H1 (cell line): ENCODE measurements around the gene ESYT2. TPM values are rescaled to one million over a fixed set of nuclear protein-coding genes. Genes with fewer than 3 reads are reported as not detected.

Source experiments
- CTCF ChIA-PET: fragments of 300-600 bp; sonication (Branson Sonifier 250); formaldehyde crosslinking; loops from one replicate; lab custom pipeline; 2021; ENCODE audit not compliant: partially characterized antibody; lab: Charles Lee
- POLR2A ChIA-PET: fragments of 300-600 bp; sonication (Branson Sonifier 250); formaldehyde crosslinking; loops from one replicate; lab custom pipeline; 2021; ENCODE audit warnings: inconsistent platforms; ENCODE audit not compliant: partially characterized antibody; lab: Charles Lee
- DNase-seq, 2 experiments: peaks; one replicate each; pipeline versions ENCODE4 v3.0.0 to v3.0.0-alpha.2; 2010 to 2022; ENCODE audit warnings: low spot score in 2 of 2, low read depth in 1 of 2, mixed read lengths in 1 of 2
- FAIRE-seq: peaks from 2 replicates; lab custom pipeline; 2011; peaks lifted over from hg19 to GRCh38; lab: Jason Lieb, UNC
- H2AFZ ChIP-seq: 2 replicates; pipeline ENCODE4 v1.8.1; 2012; ENCODE audit warnings: low read length, inconsistent platforms
- H2AK5ac ChIP-seq: 2 replicates; pipeline ENCODE4 v1.6.1; 2013; ENCODE audit warnings: low read depth, low read length
- H2BK120ac ChIP-seq: replicated peaks from 2 replicates; pipeline ENCODE3; 2013; ENCODE audit warnings: low read depth, low read length, inconsistent platforms
- H2BK12ac ChIP-seq: 2 replicates; pipeline ENCODE4 v1.6.1; 2013; ENCODE audit warnings: low read depth, low read length
- H2BK15ac ChIP-seq: 2 replicates; pipeline ENCODE4 v1.6.1; 2013; ENCODE audit warnings: low read length
- H2BK20ac ChIP-seq: 2 replicates; pipeline ENCODE4 v1.6.1; 2013; ENCODE audit warnings: low read length
- H2BK5ac ChIP-seq: 2 replicates; pipeline ENCODE4 v1.6.1; 2013; ENCODE audit warnings: low read depth, low read length
- H3K14ac ChIP-seq: 2 replicates; pipeline ENCODE4 v1.6.1; 2013; ENCODE audit warnings: inconsistent platforms; ENCODE audit not compliant: insufficient read length
- H3K18ac ChIP-seq: 2 replicates; pipeline ENCODE4 v1.6.1; 2013; ENCODE audit warnings: low read length; ENCODE audit errors: extremely low read depth
- H3K23ac ChIP-seq: 2 replicates; pipeline ENCODE4 v1.6.1; 2013; ENCODE audit warnings: inconsistent platforms; ENCODE audit not compliant: insufficient read length
- H3K23me2 ChIP-seq: 2 replicates; pipeline ENCODE4 v1.6.1; 2013; ENCODE audit warnings: low read depth, low read length
- H3K27ac ChIP-seq: 2 replicates; pipeline ENCODE4 v1.6.1; 2011; ENCODE audit warnings: low read depth, low read length, inconsistent platforms
- H3K27me3 ChIP-seq, 4 experiments: replicated peaks in 1 of 4; 1 replicate in 1 of 4; 2 replicates in 3 of 4; pipeline versions ENCODE4 v1.6.1 to v1.8.1; 2011 to 2013; ENCODE audit warnings: low read length in 3 of 4, mild to moderate bottlenecking in 3 of 4, inconsistent platforms in 2 of 4, mixed read lengths in 2 of 4, moderate library complexity in 1 of 4; ENCODE audit not compliant: control insufficient read depth in 3 of 4, insufficient read depth in 3 of 4; ENCODE audit errors: extremely low read depth in 1 of 4
- H3K36me3 ChIP-seq, 4 experiments: 2 replicates each; pipeline versions ENCODE4 v1.6.1 to v1.8.1; 2011 to 2013; ENCODE audit warnings: mild to moderate bottlenecking in 4 of 4, low read length in 3 of 4, moderate library complexity in 2 of 4, control low read depth in 1 of 4, inconsistent platforms in 1 of 4; ENCODE audit not compliant: insufficient read depth in 4 of 4, control insufficient read depth in 2 of 4
- H3K4ac ChIP-seq: replicated peaks from 2 replicates; pipeline ENCODE3; 2013; ENCODE audit warnings: low read length, low read depth, mixed read lengths, inconsistent platforms; ENCODE audit not compliant: insufficient read length
- H3K4me1 ChIP-seq, 4 experiments: replicated peaks in 1 of 4; 1 replicate in 1 of 4; 2 replicates in 3 of 4; pipeline versions ENCODE4 v1.6.1 to v1.8.1; 2011 to 2013; ENCODE audit warnings: low read length in 3 of 4, inconsistent platforms in 2 of 4, mixed read lengths in 1 of 4; ENCODE audit not compliant: insufficient read depth in 4 of 4, control insufficient read depth in 3 of 4
- H3K4me2 ChIP-seq, 2 experiments: 2 replicates each; pipeline versions ENCODE4 v1.6.1 to v1.8.1; 2011 to 2013; ENCODE audit warnings: low read depth in 2 of 2, low read length in 2 of 2, control low read depth in 1 of 2, inconsistent platforms in 1 of 2, mild to moderate bottlenecking in 1 of 2; ENCODE audit not compliant: insufficient read depth in 1 of 2
- H3K4me3 ChIP-seq, 4 experiments: fragments of 200-600, 300-600 bp in 1 of 4; sonication (generic), shearing (Covaris generic), sonication (Bioruptor Twin) in 1 of 4; 2 replicates each; pipeline versions ENCODE4 v1.5.1 to v1.8.1; 2011 to 2016; ENCODE audit warnings: low read length in 4 of 4, low read depth in 3 of 4, control low read depth in 2 of 4, inconsistent platforms in 2 of 4, mild to moderate bottlenecking in 2 of 4, mixed read lengths in 1 of 4, moderate library complexity in 1 of 4; ENCODE audit not compliant: insufficient read depth in 2 of 4; ENCODE audit errors: extremely low read depth in 1 of 4
- H3K56ac ChIP-seq: replicated peaks from 2 replicates; pipeline ENCODE3; 2013; ENCODE audit warnings: low read depth, mild to moderate bottlenecking, mixed read lengths, low read length, inconsistent platforms; ENCODE audit not compliant: insufficient read length
- H3K79me1 ChIP-seq: 2 replicates; pipeline ENCODE4 v1.6.1; 2013; ENCODE audit warnings: low read depth, low read length, control low read depth
- H3K79me2 ChIP-seq, 2 experiments: 2 replicates each; pipeline versions ENCODE4 v1.6.1 to v1.8.1; 2012 to 2013; ENCODE audit warnings: low read length in 2 of 2, mild to moderate bottlenecking in 2 of 2, inconsistent platforms in 1 of 2; ENCODE audit not compliant: insufficient read depth in 2 of 2, control insufficient read depth in 1 of 2
- H3K9ac ChIP-seq, 4 experiments: replicated peaks in 1 of 4; 1 replicate in 1 of 4; 2 replicates in 3 of 4; pipeline versions ENCODE4 v1.6.1 to v1.8.1; 2011 to 2013; ENCODE audit warnings: low read depth in 3 of 4, low read length in 3 of 4, control low read depth in 2 of 4, mild to moderate bottlenecking in 2 of 4, moderate library complexity in 2 of 4, inconsistent platforms in 1 of 4; ENCODE audit errors: extremely low read depth in 1 of 4
- H3K9me3 ChIP-seq, 2 experiments: 2 replicates each; pipeline versions ENCODE4 v1.6.1 to v1.8.1; 2012 to 2013; ENCODE audit warnings: mild to moderate bottlenecking in 2 of 2, moderate library complexity in 2 of 2, control low read depth in 1 of 2, inconsistent platforms in 1 of 2, low read depth in 1 of 2, low read length in 1 of 2, mixed read lengths in 1 of 2; ENCODE audit not compliant: insufficient read depth in 2 of 2
- H4K20me1 ChIP-seq, 2 experiments: replicated peaks in 1 of 2; 2 replicates each; pipeline versions ENCODE3 to v1.8.1; 2011 to 2013; ENCODE audit warnings: inconsistent platforms in 2 of 2, low read length in 2 of 2, mild to moderate bottlenecking in 1 of 2; ENCODE audit not compliant: insufficient read depth in 2 of 2, control insufficient read depth in 1 of 2
- H4K5ac ChIP-seq: 2 replicates; pipeline ENCODE4 v1.6.1; 2013; ENCODE audit warnings: low read length, low read depth, mixed read lengths, inconsistent platforms; ENCODE audit not compliant: insufficient read length
- H4K8ac ChIP-seq: 2 replicates; pipeline ENCODE4 v1.8.0; 2013; ENCODE audit warnings: mild to moderate bottlenecking, moderate library complexity, low read length, inconsistent platforms; ENCODE audit not compliant: insufficient read depth; ENCODE audit errors: extremely low read depth
- H4K91ac ChIP-seq: replicated peaks from 2 replicates; pipeline ENCODE3; 2013; ENCODE audit warnings: low read length, mixed read lengths, inconsistent platforms; ENCODE audit not compliant: insufficient read length
- FOSL1 ChIP-seq: IDR thresholded peaks from 2 replicates; pipeline ENCODE4 v1.6.1; 2011; ENCODE audit warnings: mild to moderate bottlenecking, low read depth, low read length, moderate library complexity; ENCODE audit not compliant: insufficient read depth
- RBBP5 ChIP-seq: IDR thresholded peaks from 2 replicates; pipeline ENCODE4 v1.7.1; 2012; ENCODE audit warnings: low read depth, mild to moderate bottlenecking, inconsistent platforms, low read length, moderate library complexity, borderline replicate concordance
- SP2 ChIP-seq: IDR thresholded peaks from 2 replicates; pipeline ENCODE4 v1.6.1; 2012; ENCODE audit warnings: mild to moderate bottlenecking, low read length, inconsistent platforms
- TEAD4 ChIP-seq: IDR thresholded peaks from 2 replicates; pipeline ENCODE4 v1.6.1; 2012; ENCODE audit warnings: low read depth, low read length, inconsistent platforms, mixed read lengths
- WGBS, 2 experiments: shearing (Covaris generic) in 1 of 2; methylation state at CpG; one replicate each; pipeline versions ENCODE4 v1.1.6 to v1.1.7; 2013 to 2015; ENCODE audit warnings: low lambda C conversion rate in 2 of 2, mixed read lengths in 2 of 2, inconsistent platforms in 1 of 2, low coverage in 1 of 2, missing lambda C conversion rate in 1 of 2; ENCODE audit not compliant: insufficient replicate concordance in 2 of 2, insufficient coverage in 1 of 2, insufficient read length in 1 of 2; ENCODE audit errors: extremely low coverage in 1 of 2, missing lambda C conversion rate in 1 of 2; 5-methylcytosine and 5-hydroxymethylcytosine counted together
- polyA plus RNA-seq, 7 experiments: library from polyadenylated mRNA; depleted of rRNA in 3 of 7; stranded (reverse) in 5 of 7; unstranded in 2 of 7; fragments of >200 nt in 5 of 7; fragments of 200-250 nt in 2 of 7; gene quantifications; 1 replicate in 5 of 7; 2 replicates in 1 of 7; 4 replicates in 1 of 7; pipeline versions ENCODE4 v1.2.1 to v1.2.3, GENCODE V29; 2011 to 2013; ENCODE audit warnings: missing spikeins in 2 of 7, mixed read lengths in 2 of 7
- total RNA-seq: library from RNA; stranded (reverse); fragmentation: NEBNext Ultra II Directional; extraction: Animal tissue kit (Norgen Biotek cat#: 25700); gene quantifications from 2 replicates; pipeline ENCODE4 v1.2.1, GENCODE V29; 2021
- TF ChIP-seq, protein P1 (sequence below): IDR thresholded peaks from 2 replicates; pipeline ENCODE4 v1.6.1; 2011; ENCODE audit warnings: low read depth, mild to moderate bottlenecking, low read length; ENCODE audit not compliant: insufficient read depth
- TF ChIP-seq, protein P2 (sequence below): IDR thresholded peaks from 2 replicates; pipeline ENCODE4 v1.6.1; 2012; ENCODE audit warnings: low read length, inconsistent platforms

Gene ESYT2
- total and polyA plus RNA-seq, 2 of the 8 experiments (the other 6 are each of a cell fraction or from before 2014, with no cell fraction given) = 27.0 to 37.5 TPM

DNA sequence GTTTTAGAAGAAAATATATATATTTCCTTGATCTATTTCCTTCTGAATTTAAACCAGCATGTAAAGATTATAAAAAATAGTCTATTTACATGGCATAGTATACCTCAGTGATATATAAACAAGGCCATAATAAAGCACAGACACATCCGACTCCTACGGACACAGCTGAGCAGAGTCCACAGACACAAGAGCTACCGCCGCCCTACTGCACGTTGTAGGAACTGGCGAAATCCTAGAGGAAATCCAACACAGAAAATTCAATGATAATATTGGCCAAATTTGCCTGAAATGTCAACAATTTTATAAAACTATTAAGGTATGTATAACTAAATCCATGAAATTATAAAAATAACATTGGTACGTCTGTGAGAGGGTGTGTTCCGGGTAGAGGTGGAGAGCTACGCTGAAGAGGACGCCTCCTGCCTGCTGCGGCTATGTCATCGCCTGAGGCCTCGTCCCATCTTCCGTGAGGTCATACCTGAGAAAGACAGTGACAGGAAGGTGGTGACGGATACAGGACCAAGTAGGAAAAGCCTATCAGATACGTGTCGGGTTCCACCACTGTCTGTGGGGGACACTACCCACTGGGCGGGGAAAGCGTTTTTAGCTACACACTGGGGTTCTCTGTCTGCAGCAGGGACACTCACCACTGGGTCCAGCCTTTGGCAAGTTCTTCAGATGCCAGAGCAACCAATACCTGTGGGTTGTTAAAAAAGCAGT is 95.4 kb downstream of the ESYT2 start:
- Histone ChIP-seq H4K8ac (no peak overlapping the region), H3K23me2 (no peaks in the 10 kb centered on the region; the same call in 1 of the 2 replicates), H3K18ac (no peak overlapping the region), H3K4me2 (no peak overlapping the region), H2AK5ac (no peak overlapping the region), H3K79me2 (no peaks in the 10 kb centered on the region), H2AFZ (no peak overlapping the region), H3K36me3 (peaks cover 0 to 15% (median 10%) of the 10 kb centered on the region in 4 experiments; a peak in 5 of 8 replicates), H3K27me3 (no peaks in the 10 kb centered on the region), H3K56ac (no peak overlapping the region), H4K91ac (no peak overlapping the region), H3K79me1 (no peaks in the 10 kb centered on the region), H3K4me1 (peaks cover 0 to 5% (median 2%) of the 10 kb centered on the region in 4 experiments; a peak in 3 of 7 replicates), H3K9ac (no peak overlapping the region), H2BK12ac (no peak overlapping the region), H3K4ac (no peak overlapping the region), H2BK15ac (no peak overlapping the region), H4K20me1 (peaks cover 0 to 1% of the 10 kb centered on the region in 2 experiments), H3K9me3 (no peaks in the 10 kb centered on the region), H4K5ac (no peak overlapping the region), H3K27ac (no peak overlapping the region), H3K4me3 (no peak overlapping the region), H2BK5ac (no peak overlapping the region), H2BK120ac (no peak overlapping the region), H3K23ac (no peak overlapping the region), H2BK20ac (no peak overlapping the region), H3K14ac (no peak overlapping the region)
- 95% methylated on average over 19 of the region's 19 CpGs; no CpG with 5 or more reads in 1 of the 2 experiments for WGBS, 2 experiments
- DNase-seq = peak in 1 of 2 experiments; percentile 44
- FAIRE-seq = no peak
- ChIA-PET CTCF (interaction anchor here (0.5 to 5.0 kb wide), 25 partner anchors 9 to 266 kb away, joined by 3 to 37 read pairs (median 5); partner anchors contain the start of gene NCAPG2), POLR2A (interaction anchor here (1.2 to 1.9 kb wide), 2 partner anchors 29 to 36 kb away, joined by 4 to 7 read pairs; partner anchors contain the start of gene NCAPG2)
- TF ChIP-seq SP2 = no peak
- TF ChIP-seq, protein P1, sequence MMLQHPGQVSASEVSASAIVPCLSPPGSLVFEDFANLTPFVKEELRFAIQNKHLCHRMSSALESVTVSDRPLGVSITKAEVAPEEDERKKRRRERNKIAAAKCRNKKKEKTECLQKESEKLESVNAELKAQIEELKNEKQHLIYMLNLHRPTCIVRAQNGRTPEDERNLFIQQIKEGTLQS = no peak
- TF ChIP-seq, protein P2, sequence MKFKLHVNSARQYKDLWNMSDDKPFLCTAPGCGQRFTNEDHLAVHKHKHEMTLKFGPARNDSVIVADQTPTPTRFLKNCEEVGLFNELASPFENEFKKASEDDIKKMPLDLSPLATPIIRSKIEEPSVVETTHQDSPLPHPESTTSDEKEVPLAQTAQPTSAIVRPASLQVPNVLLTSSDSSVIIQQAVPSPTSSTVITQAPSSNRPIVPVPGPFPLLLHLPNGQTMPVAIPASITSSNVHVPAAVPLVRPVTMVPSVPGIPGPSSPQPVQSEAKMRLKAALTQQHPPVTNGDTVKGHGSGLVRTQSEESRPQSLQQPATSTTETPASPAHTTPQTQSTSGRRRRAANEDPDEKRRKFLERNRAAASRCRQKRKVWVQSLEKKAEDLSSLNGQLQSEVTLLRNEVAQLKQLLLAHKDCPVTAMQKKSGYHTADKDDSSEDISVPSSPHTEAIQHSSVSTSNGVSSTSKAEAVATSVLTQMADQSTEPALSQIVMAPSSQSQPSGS = 0 out of 2 replicates have a peak, but pooled peaks have one; percentile 23
- no peak for TF ChIP-seq RBBP5
- no peak for TF ChIP-seq TEAD4
- no peak for TF ChIP-seq FOSL1
